HEK293 (cell line): ENCODE results near the gene TRIM66.

Source experiments
- CTCF ChIA-PET: fragments of 350-600 bp; formaldehyde crosslinking; extraction: SDS; loops from one replicate; lab custom pipeline; 2021; ENCODE audit warnings: antibody characterized with exemption; lab: Yijun Ruan, JAX
- POLR2A ChIA-PET: fragments of 300-600 bp; formaldehyde crosslinking; extraction: SDS; loops from one replicate; lab custom pipeline; 2020; ENCODE audit warnings: antibody characterized with exemption, inconsistent platforms; lab: Yijun Ruan, JAX
- H3K27ac ChIP-seq: fragments of 200-500 bp; sonication (Bioruptor generic); 2 replicates; pipeline ENCODE4 v1.5.1; 2014; ENCODE audit warnings: low read depth, low read length, control low read depth, inconsistent platforms; ENCODE audit errors: extremely low read depth
- H3K36me3 ChIP-seq, 2 experiments: fragments of 200-500 bp in 1 of 2; sonication (Bioruptor generic) in 1 of 2; 1 replicate in 1 of 2; 2 replicates in 1 of 2; pipeline ENCODE4 v1.5.1; 2014 to 2017; ENCODE audit warnings: inconsistent platforms in 2 of 2, low read length in 2 of 2; ENCODE audit not compliant: control insufficient read depth in 2 of 2, insufficient read depth in 1 of 2
- H3K4me1 ChIP-seq: fragments of 200-500 bp; sonication (Bioruptor generic); 2 replicates; pipeline ENCODE4 v1.5.1; 2014; ENCODE audit warnings: mild to moderate bottlenecking, low read length, inconsistent platforms; ENCODE audit not compliant: control insufficient read depth, insufficient read depth
- H3K4me3 ChIP-seq: 2 replicates; pipeline ENCODE4 v1.5.1; 2011; ENCODE audit warnings: low read depth, mild to moderate bottlenecking, control low read depth, low read length, moderate library complexity
- H3K9me3 ChIP-seq: fragments of 200-500 bp; sonication (Bioruptor generic); 2 replicates; pipeline ENCODE4 v1.5.1; 2014; ENCODE audit warnings: low read depth, low read length, inconsistent platforms; ENCODE audit not compliant: control insufficient read depth, insufficient read depth
- HOXC10 ChIP-seq: sonication (generic); formaldehyde crosslinking; IDR thresholded peaks from 2 replicates; pipeline ENCODE4 v1.8.1; 2023; ENCODE audit warnings: mild to moderate bottlenecking, missing genetic modification reagents
- KLF8 ChIP-seq: fragments of 450-650 bp; formaldehyde crosslinking; IDR thresholded peaks from 2 replicates; pipeline ENCODE4 v1.5.1; 2016; ENCODE audit warnings: missing biosample characterization, missing genetic modification characterization
- PRDM10 ChIP-seq: fragments of 450-650 bp; formaldehyde crosslinking; IDR thresholded peaks from 2 replicates; pipeline ENCODE4 v1.5.1; 2016; ENCODE audit warnings: missing biosample characterization, missing genetic modification characterization
- SALL2 ChIP-seq: fragments of 450-650 bp; formaldehyde crosslinking; IDR thresholded peaks from 2 replicates; pipeline ENCODE4 v1.5.0; 2017; ENCODE audit warnings: missing biosample characterization, mild to moderate bottlenecking, missing genetic modification characterization, borderline replicate concordance
- SCRT1 ChIP-seq: fragments of 450-650 bp; formaldehyde crosslinking; IDR thresholded peaks from 2 replicates; pipeline ENCODE4 v1.5.1; 2016; ENCODE audit warnings: missing biosample characterization, missing genetic modification characterization, borderline replicate concordance
- ZNF121 ChIP-seq: fragments of 450-650 bp; formaldehyde crosslinking; IDR thresholded peaks from 2 replicates; pipeline ENCODE4 v1.5.1; 2016; ENCODE audit warnings: missing biosample characterization, missing genetic modification characterization
- ZNF155 ChIP-seq: fragments of 450-650 bp; formaldehyde crosslinking; IDR thresholded peaks from 2 replicates; pipeline ENCODE4 v1.5.1; 2016; ENCODE audit warnings: missing biosample characterization, missing genetic modification characterization
- ZNF202 ChIP-seq: fragments of 450-650 bp; formaldehyde crosslinking; IDR thresholded peaks from 2 replicates; pipeline ENCODE4 v1.5.1; 2016; ENCODE audit warnings: missing biosample characterization, missing genetic modification characterization, borderline replicate concordance
- ZNF26 ChIP-seq: fragments of 450-650 bp; formaldehyde crosslinking; IDR thresholded peaks from 2 replicates; pipeline ENCODE4 v1.5.1; 2016; ENCODE audit warnings: missing biosample characterization, missing genetic modification characterization
- ZNF398 ChIP-seq: fragments of 450-650 bp; formaldehyde crosslinking; IDR thresholded peaks from 2 replicates; pipeline ENCODE4 v1.5.1; 2017; ENCODE audit warnings: missing biosample characterization, missing genetic modification characterization
- ZNF404 ChIP-seq: fragments of 450-650 bp; formaldehyde crosslinking; IDR thresholded peaks from 2 replicates; pipeline ENCODE4 v1.5.1; 2017; ENCODE audit warnings: missing biosample characterization, missing genetic modification characterization
- ZNF426 ChIP-seq: fragments of 450-650 bp; formaldehyde crosslinking; IDR thresholded peaks from 2 replicates; pipeline ENCODE4 v1.5.1; 2017; ENCODE audit warnings: missing biosample characterization, missing genetic modification characterization, mild to moderate bottlenecking, inconsistent platforms, moderate library complexity
- ZNF514 ChIP-seq: fragments of 450-650 bp; formaldehyde crosslinking; IDR thresholded peaks from 2 replicates; pipeline ENCODE4 v1.5.1; 2016; ENCODE audit warnings: missing biosample characterization, missing genetic modification characterization
- ZNF544 ChIP-seq: fragments of 450-650 bp; formaldehyde crosslinking; IDR thresholded peaks from 2 replicates; pipeline ENCODE4 v1.5.0; 2017; ENCODE audit warnings: missing biosample characterization, missing genetic modification characterization
- ZNF549 ChIP-seq: fragments of 450-650 bp; IDR thresholded peaks from 2 replicates; pipeline ENCODE4 v1.5.1; 2018; ENCODE audit warnings: missing biosample characterization, missing genetic modification characterization, mild to moderate bottlenecking, inconsistent platforms, moderate library complexity
- ZNF571 ChIP-seq: fragments of 450-650 bp; formaldehyde crosslinking; IDR thresholded peaks from 2 replicates; pipeline ENCODE4 v1.5.0; 2017; ENCODE audit warnings: missing biosample characterization, missing genetic modification characterization
- ZNF701 ChIP-seq: fragments of 450-650 bp; formaldehyde crosslinking; IDR thresholded peaks from 2 replicates; pipeline ENCODE4 v1.5.1; 2016; ENCODE audit warnings: missing biosample characterization, missing genetic modification characterization
- ZNF76 ChIP-seq: fragments of 450-650 bp; formaldehyde crosslinking; IDR thresholded peaks from 2 replicates; pipeline ENCODE4; 2016; ENCODE audit warnings: low read depth, missing biosample characterization, missing genetic modification characterization, borderline replicate concordance
- ZNF843 ChIP-seq: fragments of 450-650 bp; formaldehyde crosslinking; IDR thresholded peaks from 2 replicates; pipeline ENCODE4 v1.5.1; 2016; ENCODE audit warnings: missing biosample characterization, missing genetic modification characterization

Gene TRIM66

GRCh38 chr11:8661001-8661795 is 21.3 kb downstream of the TRIM66 start:
- no peaks in the 10 kb centered on the region for H3K4me1 ChIP-seq
- POLR2A ChIA-PET = interaction anchor here (1.1 to 2.3 kb wide), 2 partner anchors 21 to 28 kb away, joined by 3 to 7 read pairs; partner anchors contain the start of genes RPL27A and TRIM66
- H3K27ac ChIP-seq = no peak overlapping the region
- no peaks in the 10 kb centered on the region for H3K9me3 ChIP-seq
- TF ChIP-seq HOXC10 (CRISPR knock-in tag) (no peak), ZNF76 (tag by site-specific recombination) (no peak), ZNF202 (tag by site-specific recombination) (no peak), ZNF121 (tag by site-specific recombination) (no peak), ZNF426 (no peak), ZNF514 (tag by site-specific recombination) (no peak), KLF8 (tag by site-specific recombination) (no peak), ZNF549 (tag by site-specific recombination) (no peak), ZNF701 (tag by site-specific recombination) (no peak), ZNF404 (tag by site-specific recombination) (no peak), ZNF544 (tag by site-specific recombination) (no peak), ZNF398 (tag by site-specific recombination) (no peak), ZNF843 (tag by site-specific recombination) (no peak), SALL2 (tag by site-specific recombination) (no peak), ZNF155 (no peak), ZNF26 (tag by site-specific recombination) (no peak), SCRT1 (no peak), PRDM10 (tag by site-specific recombination) (no peak), ZNF571 (tag by site-specific recombination) (no peak)
- TF ChIP-seq, all 188 proteins: peak for 0
- H3K36me3 ChIP-seq = no peaks in the 10 kb centered on the region
- CTCF ChIA-PET = no interaction called here
- H3K4me3 ChIP-seq = no peak overlapping the region
